GM12878 (cell line): ENCODE measurements around the gene TGFBI. TPM values are rescaled to one million over a fixed set of nuclear protein-coding genes. Genes with fewer than 3 reads are reported as not detected.

Experiments used
- EP300 ChIP-seq, 2 experiments: fragments of 150-350 bp in 1 of 2; IDR thresholded peaks; 2 replicates each; pipeline ENCODE4 v1.6.1; 2011 to 2012; ENCODE audit warnings: low read depth in 2 of 2, low read length in 2 of 2, borderline replicate concordance in 1 of 2, improper control_type of control experiment in 1 of 2, inconsistent platforms in 1 of 2; ENCODE audit not compliant: control insufficient read depth in 1 of 2
- ETV6 ChIP-seq, 2 experiments: fragments of 450-650 bp in 1 of 2; IDR thresholded peaks in 1 of 2; conservative IDR thresholded peaks in 1 of 2; 2 replicates each; pipeline ENCODE4 v1.6.1; 2014; ENCODE audit warnings: antibody characterized with exemption in 1 of 2, borderline replicate concordance in 1 of 2, low read depth in 1 of 2, mild to moderate bottlenecking in 1 of 2, moderate library complexity in 1 of 2
- GABPA ChIP-seq: IDR thresholded peaks from 2 replicates; pipeline ENCODE4 v1.6.1; 2014; ENCODE audit warnings: antibody characterized with exemption, low read depth, mild to moderate bottlenecking, inconsistent platforms
- HDAC2 ChIP-seq: fragments of 200-600 bp; sonication (generic); IDR thresholded peaks from 2 replicates; pipeline ENCODE4 v1.6.1; 2017
- IKZF1 ChIP-seq: fragments of 450-650 bp; conservative IDR thresholded peaks from 2 replicates; pipeline ENCODE4 v1.6.1; 2017; ENCODE audit warnings: antibody characterized with exemption, mild to moderate bottlenecking
- JUNB ChIP-seq: IDR thresholded peaks from 2 replicates; pipeline ENCODE4 v1.6.1; 2016; ENCODE audit warnings: antibody characterized with exemption, mild to moderate bottlenecking
- MEF2A ChIP-seq: IDR thresholded peaks from 2 replicates; pipeline ENCODE4 v1.6.1; 2011; ENCODE audit warnings: low read depth, mild to moderate bottlenecking, low read length, moderate library complexity; ENCODE audit not compliant: insufficient read depth
- MTA3 ChIP-seq: IDR thresholded peaks from 2 replicates; pipeline ENCODE4 v1.6.1; 2012; ENCODE audit warnings: low read length, inconsistent platforms, borderline replicate concordance
- NFXL1 ChIP-seq: fragments of 450-650 bp; IDR thresholded peaks from 2 replicates; pipeline ENCODE4 v1.6.1; 2017; ENCODE audit warnings: antibody characterized with exemption, mild to moderate bottlenecking, borderline replicate concordance
- NR2C2 ChIP-seq: IDR thresholded peaks from 2 replicates; pipeline ENCODE4 v1.6.1; 2011; ENCODE audit warnings: borderline replicate concordance, low read depth; ENCODE audit not compliant: control insufficient read depth, insufficient read length
- PAX8 ChIP-seq: fragments of 450-650 bp; IDR thresholded peaks from 2 replicates; pipeline ENCODE4 v1.6.1; 2017; ENCODE audit warnings: mild to moderate bottlenecking, moderate library complexity
- RUNX3 ChIP-seq: IDR thresholded peaks from 2 replicates; pipeline ENCODE4 v1.6.1; 2012; ENCODE audit warnings: low read length, inconsistent platforms
- SMAD1 ChIP-seq: fragments of 450-650 bp; IDR thresholded peaks from 2 replicates; pipeline ENCODE4 v1.6.1; 2018; ENCODE audit warnings: mild to moderate bottlenecking, low read depth; ENCODE audit not compliant: partially characterized antibody
- TBL1XR1 ChIP-seq: IDR thresholded peaks from 2 replicates; pipeline ENCODE4 v1.6.1; 2012; ENCODE audit warnings: low read depth, low read length, improper control_type of control experiment
- TCF3 ChIP-seq: IDR thresholded peaks from 2 replicates; pipeline ENCODE4 v1.6.1; 2012; ENCODE audit warnings: low read depth, mild to moderate bottlenecking, low read length, borderline replicate concordance; ENCODE audit not compliant: insufficient read depth
- TCF7 ChIP-seq: IDR thresholded peaks from 2 replicates; pipeline ENCODE4 v1.6.1; 2014; ENCODE audit warnings: antibody characterized with exemption, borderline replicate concordance
- ZNF207 ChIP-seq: fragments of 450-650 bp; IDR thresholded peaks from 2 replicates; pipeline ENCODE4 v1.6.1; 2014; ENCODE audit warnings: antibody characterized with exemption, mild to moderate bottlenecking, borderline replicate concordance
- polyA plus RNA-seq, 11 experiments: library from polyadenylated mRNA; depleted of rRNA in 4 of 11; unstranded in 6 of 11; stranded (reverse) in 5 of 11; fragments of >200 nt; fragmentation: Nextera tagmentation in 4 of 11; fragmentation: Illumina TruSeq in 1 of 11; extraction: Ambion mirVana in 4 of 11; extraction: Trizol in 1 of 11; gene quantifications; 1 replicate in 1 of 11; 2 replicates in 10 of 11; pipeline versions ENCODE4 v1.2.1 to v1.2.3, GENCODE V29; 2011 to 2016; ENCODE audit warnings: inconsistent platforms in 2 of 11, missing spikeins in 2 of 11, low read depth in 1 of 11
- total RNA-seq, 4 experiments: library from RNA; depleted of rRNA in 3 of 4; stranded (reverse); fragments of >200 nt in 3 of 4; fragmentation: Illumina TruSeq in 1 of 4; extraction: Trizol in 1 of 4; gene quantifications; 2 replicates each; pipeline versions ENCODE4 v1.2.1 to v1.2.3, GENCODE V29; 2013 to 2021
- TF ChIP-seq, protein P1 (sequence below): IDR thresholded peaks from 2 replicates; pipeline ENCODE4 v1.6.1; 2011; ENCODE audit warnings: borderline replicate concordance, low read depth, mild to moderate bottlenecking, moderate library complexity, low read length; ENCODE audit not compliant: insufficient read depth, poor library complexity, severe bottlenecking
- TF ChIP-seq, protein P2 (sequence below): fragments of 150-350 bp; IDR thresholded peaks from 2 replicates; pipeline ENCODE4 v1.6.1; 2014; ENCODE audit warnings: mild to moderate bottlenecking, low read depth, low read length
- TF ChIP-seq, protein P3 (sequence below): IDR thresholded peaks from 2 replicates; pipeline ENCODE4 v1.6.1; 2012; ENCODE audit warnings: low read length, inconsistent platforms
- TF ChIP-seq, protein P4 (sequence below): fragments of 450-650 bp; IDR thresholded peaks from 2 replicates; pipeline ENCODE4 v1.6.1; 2016; ENCODE audit warnings: mild to moderate bottlenecking, moderate library complexity, borderline replicate concordance
- TF ChIP-seq, protein P5 (sequence below): IDR thresholded peaks from 2 replicates; pipeline ENCODE4 v1.6.1; 2012; ENCODE audit warnings: low read depth, low read length, improper control_type of control experiment

The TGFBI gene
- total and polyA plus RNA-seq, 10 of the 15 experiments (the other 5 are each of a cell fraction or from before 2014, with no cell fraction given): 0.12 to 1.8 (median 0.19) TPM

DNA sequence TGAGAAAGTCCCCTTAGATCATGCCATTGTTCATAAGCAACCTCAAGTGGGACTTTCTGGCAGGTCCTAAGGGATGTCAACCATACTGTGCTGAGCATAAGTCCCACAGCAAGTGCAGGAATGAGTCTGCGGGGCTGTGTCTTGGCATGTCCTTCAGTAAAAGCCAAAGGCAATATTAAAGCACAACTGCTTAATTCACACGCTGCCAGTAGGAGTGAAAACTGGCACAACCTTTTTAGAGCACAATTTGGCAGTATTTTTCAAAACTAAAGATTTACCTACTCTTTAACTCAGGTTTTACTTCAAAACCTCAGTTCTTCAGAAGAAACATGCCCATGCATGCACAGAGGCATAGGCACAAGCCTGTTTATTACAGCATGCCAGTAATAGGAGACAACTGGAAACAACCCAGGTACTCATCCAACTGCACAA, 79.4 kb downstream of the TGFBI start (continued):
- TF ChIP-seq, protein P1, sequence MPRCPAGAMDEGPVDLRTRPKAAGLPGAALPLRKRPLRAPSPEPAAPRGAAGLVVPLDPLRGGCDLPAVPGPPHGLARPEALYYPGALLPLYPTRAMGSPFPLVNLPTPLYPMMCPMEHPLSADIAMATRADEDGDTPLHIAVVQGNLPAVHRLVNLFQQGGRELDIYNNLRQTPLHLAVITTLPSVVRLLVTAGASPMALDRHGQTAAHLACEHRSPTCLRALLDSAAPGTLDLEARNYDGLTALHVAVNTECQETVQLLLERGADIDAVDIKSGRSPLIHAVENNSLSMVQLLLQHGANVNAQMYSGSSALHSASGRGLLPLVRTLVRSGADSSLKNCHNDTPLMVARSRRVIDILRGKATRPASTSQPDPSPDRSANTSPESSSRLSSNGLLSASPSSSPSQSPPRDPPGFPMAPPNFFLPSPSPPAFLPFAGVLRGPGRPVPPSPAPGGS: peak; percentile 81
- peak; percentile 64 for TF ChIP-seq JUNB
- no peak for TF ChIP-seq MEF2A
- TF ChIP-seq, protein P2, sequence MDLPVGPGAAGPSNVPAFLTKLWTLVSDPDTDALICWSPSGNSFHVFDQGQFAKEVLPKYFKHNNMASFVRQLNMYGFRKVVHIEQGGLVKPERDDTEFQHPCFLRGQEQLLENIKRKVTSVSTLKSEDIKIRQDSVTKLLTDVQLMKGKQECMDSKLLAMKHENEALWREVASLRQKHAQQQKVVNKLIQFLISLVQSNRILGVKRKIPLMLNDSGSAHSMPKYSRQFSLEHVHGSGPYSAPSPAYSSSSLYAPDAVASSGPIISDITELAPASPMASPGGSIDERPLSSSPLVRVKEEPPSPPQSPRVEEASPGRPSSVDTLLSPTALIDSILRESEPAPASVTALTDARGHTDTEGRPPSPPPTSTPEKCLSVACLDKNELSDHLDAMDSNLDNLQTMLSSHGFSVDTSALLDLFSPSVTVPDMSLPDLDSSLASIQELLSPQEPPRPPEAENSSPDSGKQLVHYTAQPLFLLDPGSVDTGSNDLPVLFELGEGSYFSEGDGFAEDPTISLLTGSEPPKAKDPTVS: no peak
- no peak for TF ChIP-seq SMAD1
- no peak for TF ChIP-seq NR2C2
- no peak for TF ChIP-seq TCF3
- no peak for TF ChIP-seq ZNF207
- TF ChIP-seq, protein P3, sequence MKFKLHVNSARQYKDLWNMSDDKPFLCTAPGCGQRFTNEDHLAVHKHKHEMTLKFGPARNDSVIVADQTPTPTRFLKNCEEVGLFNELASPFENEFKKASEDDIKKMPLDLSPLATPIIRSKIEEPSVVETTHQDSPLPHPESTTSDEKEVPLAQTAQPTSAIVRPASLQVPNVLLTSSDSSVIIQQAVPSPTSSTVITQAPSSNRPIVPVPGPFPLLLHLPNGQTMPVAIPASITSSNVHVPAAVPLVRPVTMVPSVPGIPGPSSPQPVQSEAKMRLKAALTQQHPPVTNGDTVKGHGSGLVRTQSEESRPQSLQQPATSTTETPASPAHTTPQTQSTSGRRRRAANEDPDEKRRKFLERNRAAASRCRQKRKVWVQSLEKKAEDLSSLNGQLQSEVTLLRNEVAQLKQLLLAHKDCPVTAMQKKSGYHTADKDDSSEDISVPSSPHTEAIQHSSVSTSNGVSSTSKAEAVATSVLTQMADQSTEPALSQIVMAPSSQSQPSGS: peak; percentile 62
- no peak; the same call in 1 of the 2 replicates for TF ChIP-seq GABPA
- peak in 1 of 2 experiments; percentile 41; a peak in 1 of 4 replicates for TF ChIP-seq EP300 (IDR thresholded peaks at IDR 0.05; ENCODE audit: borderline replicate concordance in 1 of 2, control insufficient read depth in 1 of 2, low read depth in 2 of 2, low read length in 2 of 2)
- no peak for TF ChIP-seq TBL1XR1
- TF ChIP-seq TCF7: no peak
- TF ChIP-seq, protein P4, sequence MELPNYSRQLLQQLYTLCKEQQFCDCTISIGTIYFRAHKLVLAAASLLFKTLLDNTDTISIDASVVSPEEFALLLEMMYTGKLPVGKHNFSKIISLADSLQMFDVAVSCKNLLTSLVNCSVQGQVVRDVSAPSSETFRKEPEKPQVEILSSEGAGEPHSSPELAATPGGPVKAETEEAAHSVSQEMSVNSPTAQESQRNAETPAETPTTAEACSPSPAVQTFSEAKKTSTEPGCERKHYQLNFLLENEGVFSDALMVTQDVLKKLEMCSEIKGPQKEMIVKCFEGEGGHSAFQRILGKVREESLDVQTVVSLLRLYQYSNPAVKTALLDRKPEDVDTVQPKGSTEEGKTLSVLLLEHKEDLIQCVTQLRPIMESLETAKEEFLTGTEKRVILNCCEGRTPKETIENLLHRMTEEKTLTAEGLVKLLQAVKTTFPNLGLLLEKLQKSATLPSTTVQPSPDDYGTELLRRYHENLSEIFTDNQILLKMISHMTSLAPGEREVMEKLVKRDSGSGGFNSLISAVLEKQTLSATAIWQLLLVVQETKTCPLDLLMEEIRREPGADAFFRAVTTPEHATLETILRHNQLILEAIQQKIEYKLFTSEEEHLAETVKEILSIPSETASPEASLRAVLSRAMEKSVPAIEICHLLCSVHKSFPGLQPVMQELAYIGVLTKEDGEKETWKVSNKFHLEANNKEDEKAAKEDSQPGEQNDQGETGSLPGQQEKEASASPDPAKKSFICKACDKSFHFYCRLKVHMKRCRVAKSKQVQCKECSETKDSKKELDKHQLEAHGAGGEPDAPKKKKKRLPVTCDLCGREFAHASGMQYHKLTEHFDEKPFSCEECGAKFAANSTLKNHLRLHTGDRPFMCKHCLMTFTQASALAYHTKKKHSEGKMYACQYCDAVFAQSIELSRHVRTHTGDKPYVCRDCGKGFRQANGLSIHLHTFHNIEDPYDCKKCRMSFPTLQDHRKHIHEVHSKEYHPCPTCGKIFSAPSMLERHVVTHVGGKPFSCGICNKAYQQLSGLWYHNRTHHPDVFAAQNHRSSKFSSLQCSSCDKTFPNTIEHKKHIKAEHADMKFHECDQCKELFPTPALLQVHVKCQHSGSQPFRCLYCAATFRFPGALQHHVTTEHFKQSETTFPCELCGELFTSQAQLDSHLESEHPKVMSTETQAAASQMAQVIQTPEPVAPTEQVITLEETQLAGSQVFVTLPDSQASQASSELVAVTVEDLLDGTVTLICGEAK: no peak
- no peak for TF ChIP-seq HDAC2
- 0 out of 2 replicates have a peak, but pooled peaks have one; percentile 25 for TF ChIP-seq IKZF1
- no peak for TF ChIP-seq MTA3
- TF ChIP-seq PAX8: no peak
- TF ChIP-seq ETV6 (conservative IDR thresholded peaks at IDR 0.05 in 1 of 2, IDR thresholded peaks at IDR 0.05 in 1 of 2; ENCODE audit: borderline replicate concordance in 1 of 2, low read depth in 1 of 2): 0 out of 4 replicates have a peak, but pooled peaks of 1 of the 2 experiments have one; percentile 22
- peak; percentile 71 for TF ChIP-seq RUNX3
- TF ChIP-seq NFXL1: no peak
- TF ChIP-seq, protein P5, sequence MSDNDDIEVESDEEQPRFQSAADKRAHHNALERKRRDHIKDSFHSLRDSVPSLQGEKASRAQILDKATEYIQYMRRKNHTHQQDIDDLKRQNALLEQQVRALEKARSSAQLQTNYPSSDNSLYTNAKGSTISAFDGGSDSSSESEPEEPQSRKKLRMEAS: no peak
